A673 (cell line): Measurements from ENCODE around the gene CHRNA9. TPM values are rescaled to one million over a fixed set of nuclear protein-coding genes. Genes with fewer than 3 reads are reported as not detected.

Experiments used
- BruUV-seq: library from RNA; stranded (reverse); fragments of 400-500 nt; replicated peaks from 2 replicates; lab custom pipeline; 2021; lab: Mats Ljungman, UMichigan
- CTCF ChIA-PET: fragments of 300-600 bp; sonication (Branson Sonifier 250); formaldehyde crosslinking; loops from one replicate; lab custom pipeline; 2022; ENCODE audit warnings: antibody characterized with exemption; lab: Charles Lee
- POLR2A ChIA-PET: fragments of 300-600 bp; sonication (Branson Sonifier 250); formaldehyde crosslinking; loops from one replicate; lab custom pipeline; 2022; ENCODE audit warnings: antibody characterized with exemption; ENCODE audit not compliant: low non-redundant PET; lab: Charles Lee
- DNase-seq: peaks from one replicate; pipeline ENCODE4 v3.0.0-alpha.2; 2015; ENCODE audit warnings: low spot score
- H3K27ac ChIP-seq: fragments of 200-600 bp; sonication (generic); 2 replicates; pipeline ENCODE4 v1.5.1; 2016; ENCODE audit warnings: mixed run types, low read depth, mild to moderate bottlenecking, mixed read lengths, antibody characterized with exemption, low read length; ENCODE audit not compliant: poor library complexity, severe bottlenecking
- H3K27me3 ChIP-seq: fragments of 200-600 bp; sonication (generic); replicated peaks from 2 replicates; pipeline ENCODE4 v1.6.1; 2017; ENCODE audit warnings: mixed run types, low read depth, mild to moderate bottlenecking, mixed read lengths, antibody characterized with exemption, low read length; ENCODE audit not compliant: insufficient read depth, poor library complexity
- H3K36me3 ChIP-seq: fragments of 200-600 bp; sonication (generic); 2 replicates; pipeline ENCODE4 v1.6.1; 2016; ENCODE audit warnings: mixed run types, mild to moderate bottlenecking, mixed read lengths, antibody characterized with exemption, low read length; ENCODE audit not compliant: insufficient read depth, poor library complexity, severe bottlenecking
- H3K4me1 ChIP-seq: fragments of 200-600 bp; sonication (generic); 2 replicates; pipeline ENCODE4 v1.6.1; 2017; ENCODE audit warnings: mixed run types, mild to moderate bottlenecking, mixed read lengths, antibody characterized with exemption, low read length; ENCODE audit not compliant: insufficient read depth, poor library complexity, severe bottlenecking
- H3K4me3 ChIP-seq: fragments of 200-600 bp; sonication (generic); 2 replicates; pipeline ENCODE4 v1.5.1; 2016; ENCODE audit warnings: low read depth, mixed run types, mild to moderate bottlenecking, mixed read lengths, low read length; ENCODE audit not compliant: poor library complexity, severe bottlenecking
- H3K9me3 ChIP-seq: fragments of 200-600 bp; sonication (generic); 2 replicates; pipeline ENCODE4 v1.6.1; 2016; ENCODE audit warnings: mixed run types, low read depth, mild to moderate bottlenecking, mixed read lengths, antibody characterized with exemption, low read length; ENCODE audit not compliant: poor library complexity, severe bottlenecking
- CTCF ChIP-seq: fragments of 300-800, 200-600 bp; sonication (generic); conservative IDR thresholded peaks from 2 replicates; pipeline ENCODE4 v1.5.1; 2017; ENCODE audit warnings: low read depth, mild to moderate bottlenecking, antibody characterized with exemption, low read length, moderate library complexity, mixed read lengths
- EZH2 ChIP-seq: fragments of 200-600 bp; sonication (generic); IDR thresholded peaks from 2 replicates; pipeline ENCODE4 v1.6.1; 2017; ENCODE audit warnings: borderline replicate concordance, low read depth, mild to moderate bottlenecking, mixed read lengths, antibody characterized with exemption, low read length; ENCODE audit not compliant: poor library complexity, severe bottlenecking
- intact Hi-C: fragments of 100-400 bp; cut with micrococcal nuclease; formaldehyde crosslinking; loops from one replicate; pipeline ENCODE4 v1.10.0; 2022; ENCODE audit not compliant: unreplicated experiment
- total RNA-seq: library from RNA; stranded (reverse); gene quantifications from 2 replicates; pipeline ENCODE4 v1.2.3, GENCODE V29; 2021

CHRNA9 gene
- total RNA-seq, 1 experiment from 2014 or later, result 1.5 TPM

GRCh38 chr4:40327340-40327739 is 7.8 kb upstream of the CHRNA9 start:
- Histone ChIP-seq H3K27ac (no peak overlapping the region), H3K36me3 (no peaks in the 10 kb centered on the region), H3K4me1 (peaks cover 27% of the 10 kb centered on the region), H3K4me3 (no peak overlapping the region), H3K27me3 (no peaks in the 10 kb centered on the region), H3K9me3 (no peaks in the 10 kb centered on the region)
- no peak for TF ChIP-seq EZH2
- no peak for TF ChIP-seq CTCF
- no peak for DNase-seq
- ChIA-PET CTCF (interaction anchor here (0.6 to 1.8 kb wide), 3 partner anchors 10 to 131 kb away, joined by 3 to 5 read pairs (median 3); no protein-coding TSS in a partner anchor), POLR2A (no interaction called here)
- intact Hi-C loops, result loop anchor here (10.0 kb wide), 2 partner anchors 633 to 863 kb away; partner anchors contain the start of gene UBE2K
- BruUV-seq, result no TSS peak

DNA sequence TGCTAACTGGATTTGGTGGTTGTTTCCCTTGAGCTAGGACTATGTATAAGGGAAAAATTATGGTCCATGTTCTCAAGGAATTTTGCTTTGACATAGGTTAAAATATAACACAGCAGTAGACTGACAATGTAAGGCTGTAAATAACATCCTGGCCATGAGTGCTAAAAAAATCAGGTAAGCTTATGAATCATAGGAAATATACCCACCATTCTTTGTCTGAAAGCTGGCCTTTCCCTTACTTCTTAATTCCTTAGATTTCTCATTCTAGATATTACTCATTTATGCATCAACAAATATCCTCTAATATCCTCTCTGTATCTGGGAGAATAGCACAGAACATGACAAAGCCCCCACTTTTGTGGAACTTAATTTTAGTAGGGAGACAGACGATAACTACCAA is 6.8 kb upstream of the CHRNA9 start:
- CTCF ChIA-PET, result interaction anchor here (1.8 kb wide), 1 partner anchor 11 kb away, joined by 5 read pairs; no protein-coding TSS in a partner anchor
- DNase-seq, result no peak
- no TSS peak for BruUV-seq
- H3K27me3 ChIP-seq, result no peaks in the 10 kb centered on the region
- H3K27ac ChIP-seq, result no peak overlapping the region
- no peaks in the 10 kb centered on the region for H3K36me3 ChIP-seq
- H3K9me3 ChIP-seq, result no peaks in the 10 kb centered on the region
- TF ChIP-seq CTCF (no peak), EZH2 (no peak)
- intact Hi-C loops, result loop anchor here (10.0 kb wide), 2 partner anchors 634 to 864 kb away; partner anchors contain the start of gene UBE2K
- POLR2A ChIA-PET, result interaction anchor here (0.6 kb wide), 1 partner anchor 22 kb away, joined by 7 read pairs; no protein-coding TSS in a partner anchor
- H3K4me3 ChIP-seq, result no peak overlapping the region
- peaks cover 30% of the 10 kb centered on the region for H3K4me1 ChIP-seq

- intact Hi-C loops, result loop anchor here (10.0 kb wide), 2 partner anchors 635 to 865 kb away; partner anchors contain the start of gene UBE2K
- CTCF ChIA-PET, result no interaction called here
- Histone ChIP-seq H3K4me3 (no peak overlapping the region), H3K27me3 (no peaks in the 10 kb centered on the region), H3K27ac (no peak overlapping the region), H3K9me3 (no peaks in the 10 kb centered on the region), H3K36me3 (no peaks in the 10 kb centered on the region), H3K4me1 (peaks cover 44% of the 10 kb centered on the region)
- TF ChIP-seq CTCF (no peak), EZH2 (no peak)
- no peak for DNase-seq
- no TSS peak for BruUV-seq
- POLR2A ChIA-PET, result no interaction called here
Observed at GRCh38 chr4:40329805-40330204, 5.3 kb upstream of the CHRNA9 start.
